ENCODE measurements around the gene ROBO4.

GRCh38 chr11:124893781-124894401 is 3.8 kb downstream of the ROBO4 start:
- TF ChIP-seq FOXA1 (IDR thresholded peaks at IDR 0.05) = no peak
- no peak for TF ChIP-seq FOXM1 (IDR thresholded peaks at IDR 0.05; ENCODE audit: borderline replicate concordance)
- TF ChIP-seq L3MBTL2 (conservative IDR thresholded peaks at IDR 0.05) = no peak
- TF ChIP-seq PKNOX1 (IDR thresholded peaks at IDR 0.05) = no peak
- no peak for TF ChIP-seq SP1 (IDR thresholded peaks at IDR 0.05)
- TF ChIP-seq BHLHE40 (IDR thresholded peaks at IDR 0.05; ENCODE audit: borderline replicate concordance) = no peak

Data from HEK293T (cell line).